Stimulated activated CD8-positive, alpha-beta memory T cell treated with anti-CD3 and anti-CD28 coated beads, Interleukin-7, amount 100 ng/mL, for 4 hours (primary cell): Measurements from ENCODE around the gene IFNAR2.

Experiments
- DNase-seq, 2 donors: peaks; one replicate each; pipeline ENCODE4 v3.0.0-alpha.2; 2020; ENCODE audit warnings: low read depth in 2 of 2

IFNAR2 gene

DNA sequence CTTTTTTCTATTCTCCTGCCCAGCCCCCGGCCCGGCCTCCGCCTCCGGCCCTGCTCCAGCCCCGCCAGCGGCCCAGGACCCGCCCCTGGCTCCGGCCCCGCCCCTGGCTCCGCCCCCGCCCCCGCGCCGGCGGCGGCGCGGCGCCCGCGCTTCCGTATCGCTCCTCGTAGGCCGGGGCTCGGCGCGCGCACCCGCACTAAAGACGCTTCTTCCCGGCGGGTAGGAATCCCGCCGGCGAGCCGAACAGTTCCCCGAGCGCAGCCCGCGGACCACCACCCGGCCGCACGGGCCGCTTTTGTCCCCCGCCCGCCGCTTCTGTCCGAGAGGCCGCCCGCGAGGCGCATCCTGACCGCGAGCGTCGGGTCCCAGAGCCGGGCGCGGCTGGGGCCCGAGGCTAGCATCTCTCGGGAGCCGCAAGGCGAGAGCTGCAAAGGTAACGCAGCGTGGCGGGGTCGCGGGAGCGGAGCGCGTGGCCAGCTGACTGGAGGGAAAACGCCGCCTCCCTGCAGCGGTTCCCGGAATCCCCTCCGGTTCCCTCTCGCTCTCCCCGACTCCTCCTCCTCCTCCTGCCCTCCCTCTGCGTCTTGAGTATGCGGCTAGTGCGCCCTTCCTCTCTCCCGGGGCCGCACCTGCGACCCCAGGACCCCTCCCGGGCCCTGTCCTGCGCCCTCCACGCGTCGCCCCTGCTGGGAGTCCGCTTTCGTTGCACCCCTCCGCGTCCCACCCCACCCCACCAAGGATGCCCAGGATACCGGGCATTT, at the start of gene IFNAR2:
IFNAR2 (plus strand) TSS at position 155 of the 761 bp plus-strand sequence. CDS start 11,985 bp downstream, outside the sequence.
- peak in 1 of 2 donors; percentile 73 for DNase-seq

- DNase-seq: no peak
Measured at GRCh38 chr21:33185852-33186251, 43.9 kb upstream of the IFNAR2 start.

GRCh38 chr21:33187276-33187675, 42.5 kb upstream of the IFNAR2 start:
- no peak for DNase-seq

GRCh38 chr21:33189237-33189636, 40.5 kb upstream of the IFNAR2 start:
- no peak for DNase-seq

DNA sequence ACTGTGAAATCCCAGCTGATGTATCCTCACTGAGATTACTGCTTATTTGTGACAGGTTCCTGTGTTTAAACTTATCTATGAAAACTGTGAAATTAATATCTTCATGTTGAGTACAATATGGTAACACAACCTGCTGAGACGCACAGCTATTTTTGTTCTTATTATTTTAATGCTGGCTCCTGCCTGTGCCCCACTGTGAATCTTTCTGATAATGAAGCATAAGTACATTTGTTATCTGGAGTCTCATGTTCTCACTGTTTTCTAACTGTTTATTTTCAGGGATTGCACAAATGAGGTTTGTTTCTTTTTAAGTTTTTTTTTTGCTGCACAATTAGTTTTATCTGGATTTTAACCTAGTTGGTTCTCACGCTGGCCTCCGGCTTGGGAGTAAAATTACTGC, 39.9 kb upstream of the IFNAR2 start:
- no peak for DNase-seq

- peak in 1 of 2 donors; percentile 39 for DNase-seq
Measured at GRCh38 chr21:33196941-33197374, 32.8 kb upstream of the IFNAR2 start.

GRCh38 chr21:33197496-33197895, 32.2 kb upstream of the IFNAR2 start:
- DNase-seq: no peak

- DNase-seq: no peak
Measured at GRCh38 chr21:33198346-33199099, 31.2 kb upstream of the IFNAR2 start.

DNA sequence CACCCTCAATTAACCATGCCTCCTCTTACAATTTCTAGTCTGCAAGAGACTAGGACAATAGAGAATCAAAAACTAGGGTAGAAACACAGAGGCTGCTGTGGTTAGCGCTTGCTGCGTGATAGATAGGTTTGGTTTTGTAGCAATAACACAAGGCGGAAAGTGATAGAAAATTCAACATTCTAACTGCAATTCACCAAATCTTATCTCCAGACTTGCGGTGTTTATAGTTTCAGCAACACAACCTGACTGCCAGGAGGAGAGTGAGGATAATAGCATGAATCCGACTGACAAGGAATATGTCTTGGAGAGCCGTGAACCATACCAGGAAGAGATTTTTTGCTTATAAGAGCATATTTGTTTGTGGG, 30.7 kb upstream of the IFNAR2 start:
- DNase-seq: no peak

- DNase-seq: peak; percentile 58 to 81
Measured at GRCh38 chr21:33199516-33200217, 30.1 kb upstream of the IFNAR2 start.

- no peak for DNase-seq
Measured at GRCh38 chr21:33201956-33202355, 27.8 kb upstream of the IFNAR2 start.

DNA sequence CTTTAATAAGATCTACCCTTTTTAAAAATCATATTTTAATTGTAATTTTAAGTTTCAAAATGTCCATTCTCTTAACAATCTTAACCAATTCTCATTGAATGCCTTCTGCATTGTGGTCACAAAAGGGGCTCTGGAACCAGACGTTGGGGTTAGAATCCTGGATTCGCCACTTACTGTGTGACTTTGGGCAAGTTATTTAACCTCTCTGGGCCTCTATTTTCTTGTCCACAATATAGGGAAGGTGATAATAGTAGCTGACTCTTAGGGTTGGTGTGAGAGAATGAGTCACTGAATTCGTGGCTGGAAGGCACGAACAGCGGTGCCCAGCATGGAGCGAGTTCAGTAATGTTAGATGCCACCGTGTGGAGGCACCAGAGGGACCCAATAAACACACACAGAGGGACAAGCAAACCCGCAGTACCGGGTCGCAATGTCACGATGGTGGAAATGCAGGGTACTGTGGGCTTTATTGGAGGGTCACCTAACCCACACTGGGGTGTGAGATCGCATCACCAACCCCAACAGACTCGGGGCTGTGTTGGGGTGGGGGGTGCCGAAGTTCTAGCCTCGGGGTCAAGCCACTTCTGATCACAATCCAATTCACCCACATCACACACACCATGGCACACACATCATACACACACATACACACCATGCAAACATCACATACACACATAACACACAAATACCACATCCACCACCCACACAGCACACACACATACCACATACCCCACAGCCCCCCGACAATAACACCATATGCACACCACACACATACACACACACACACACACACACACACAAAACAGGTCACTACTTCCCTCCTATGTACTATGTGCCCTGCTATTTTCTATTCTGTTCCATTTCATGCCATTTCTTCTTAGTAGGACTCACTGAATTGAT, 27.0 kb upstream of the IFNAR2 start:
- no peak for DNase-seq

DNA sequence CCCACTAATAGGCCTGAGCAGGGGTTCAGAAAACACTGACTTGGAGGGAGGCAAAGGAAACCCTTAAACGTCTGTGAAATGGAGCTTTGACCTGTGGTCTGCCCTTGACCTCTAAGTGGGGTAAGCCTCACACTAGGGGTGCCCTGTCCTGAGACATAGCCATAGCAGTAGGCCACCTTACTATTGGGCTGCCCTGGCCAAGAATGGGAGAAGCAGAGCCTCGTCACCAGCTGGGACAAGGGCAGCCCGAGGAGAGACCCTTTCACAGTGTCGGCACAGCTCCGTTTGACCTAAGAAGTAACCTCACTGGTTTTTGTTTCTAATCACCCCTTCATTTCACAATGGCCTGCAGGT, 26.4 kb upstream of the IFNAR2 start:
- DNase-seq: no peak

DNA sequence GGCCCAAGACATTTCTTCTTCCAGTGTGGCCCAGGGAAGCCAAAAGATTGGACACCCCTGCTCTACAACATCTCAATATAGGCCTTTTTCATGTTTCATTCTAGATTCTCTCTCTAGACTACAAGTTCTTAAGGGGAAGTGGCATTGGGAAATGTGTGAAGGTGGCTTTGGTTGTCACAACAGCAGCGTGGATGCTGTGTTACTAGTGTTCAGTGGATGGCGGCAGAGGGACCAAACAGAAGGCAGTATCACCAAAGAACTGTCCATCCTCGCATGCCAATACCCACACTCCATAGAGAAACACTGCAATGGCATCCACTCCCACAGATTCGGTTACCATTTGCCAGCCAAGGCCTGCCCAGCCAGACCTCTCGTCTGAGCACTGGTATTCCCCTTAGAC, 24.3 kb upstream of the IFNAR2 start:
- no peak for DNase-seq

DNA sequence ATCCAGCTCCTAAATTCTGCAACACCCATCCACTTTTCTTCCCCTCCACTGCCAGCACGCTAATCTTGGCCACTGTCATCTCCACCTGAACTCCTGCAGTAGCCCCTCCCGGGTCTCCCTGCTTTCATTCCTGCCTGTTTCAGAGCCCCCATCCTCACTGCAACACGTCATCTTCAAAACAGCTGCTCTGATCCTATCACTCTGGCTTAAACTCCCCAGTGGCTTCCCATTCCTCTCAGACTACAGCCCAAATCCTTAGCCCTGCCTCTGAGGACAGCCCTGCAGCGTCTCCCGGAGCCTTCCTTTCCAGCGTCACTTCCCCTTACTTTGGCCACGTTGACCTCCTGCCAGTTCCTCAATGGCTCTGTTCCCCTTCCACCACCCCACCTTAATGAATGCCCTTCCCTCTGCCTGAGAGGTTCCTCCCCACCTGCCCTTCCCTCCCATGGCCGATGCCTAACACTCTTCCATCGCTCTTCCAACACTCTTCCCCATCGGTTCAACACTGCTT, 22.9 kb upstream of the IFNAR2 start:
- DNase-seq: no peak

- DNase-seq: no peak
Measured at GRCh38 chr21:33207449-33208149, 22.1 kb upstream of the IFNAR2 start.

- DNase-seq: no peak
Measured at GRCh38 chr21:33208534-33208933, 21.2 kb upstream of the IFNAR2 start.

- no peak for DNase-seq
Measured at GRCh38 chr21:33211305-33211704, 18.4 kb upstream of the IFNAR2 start.

GRCh38 chr21:33211732-33212131, 18.0 kb upstream of the IFNAR2 start:
- no peak for DNase-seq

DNA sequence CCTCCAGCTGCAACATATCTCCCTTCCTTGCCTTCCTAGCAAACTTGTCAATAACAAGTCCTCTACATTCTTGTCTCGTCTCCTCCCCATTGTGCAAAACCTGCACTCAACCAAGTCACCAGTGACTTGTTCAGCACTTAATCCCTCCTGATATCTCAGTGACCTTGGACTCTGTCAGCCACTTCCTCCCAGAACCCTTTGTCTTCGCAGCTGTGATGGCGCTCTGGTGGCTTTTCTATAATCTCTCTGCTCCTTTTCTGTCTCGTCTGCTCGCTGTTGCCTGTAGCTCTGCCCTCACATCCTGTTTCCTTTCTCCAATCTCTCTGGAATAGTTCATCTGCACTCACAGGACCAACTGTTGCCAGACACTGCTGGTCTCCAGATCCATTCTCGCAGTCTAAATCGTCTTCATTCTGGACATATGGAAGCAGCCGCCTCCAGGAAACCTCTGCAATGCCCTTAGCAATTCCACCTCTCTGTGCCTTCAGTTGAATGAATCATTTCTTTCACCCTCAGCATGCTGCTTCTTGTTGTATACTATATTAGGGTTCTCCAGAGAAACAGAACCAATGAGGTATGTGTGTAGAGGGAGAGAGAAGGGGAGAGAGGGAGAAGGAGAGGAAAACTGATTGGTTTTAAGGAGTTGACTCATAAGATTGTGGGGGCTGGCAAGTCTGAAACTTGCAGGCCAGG, 17.4 kb upstream of the IFNAR2 start:
- DNase-seq: no peak
